B cell (primary cell): ENCODE results near the gene LRTM2. TPM values are rescaled to one million over a fixed set of nuclear protein-coding genes. Genes with fewer than 3 reads are reported as not detected.

Experiments used
- ATAC-seq: fragments of 200-7000 bp; cut with Tn5 transposase; one replicate; pipeline ENCODE4 v1.10.0; 2021; ENCODE audit warnings: low read depth, mild to moderate bottlenecking, moderate number of reproducible peaks, moderate library complexity
- CTCF ChIA-PET: fragments of 350-600 bp; sonication (Branson Sonifier 250); formaldehyde crosslinking; loops from one replicate; lab custom pipeline; 2021; ENCODE audit warnings: antibody characterized with exemption, inconsistent platforms; lab: Charles Lee
- POLR2A ChIA-PET: fragments of 350-600 bp; sonication (Branson Sonifier 250); formaldehyde crosslinking; loops from one replicate; lab custom pipeline; 2021; ENCODE audit warnings: antibody characterized with exemption; lab: Charles Lee
- DNase-seq: peaks from one replicate; pipeline ENCODE4 v3.0.0; 2013
- H2AFZ ChIP-seq: 2 replicates; pipeline ENCODE4 v1.6.1; 2012; ENCODE audit warnings: mild to moderate bottlenecking, low read depth, low read length; ENCODE audit not compliant: insufficient read depth, poor library complexity, severe bottlenecking
- H3K27ac ChIP-seq, 2 donors: 1 replicate in 1 of 2; 2 replicates in 1 of 2; pipeline ENCODE4 v1.5.1; 2012 to 2013; ENCODE audit warnings: low read length in 2 of 2, mild to moderate bottlenecking in 2 of 2, moderate library complexity in 1 of 2
- H3K27me3 ChIP-seq, 4 experiments: fragments of 200-600 bp in 1 of 4; sonication (generic) in 1 of 4; replicated peaks in 1 of 4; 1 replicate in 2 of 4; 2 replicates in 2 of 4; pipeline versions ENCODE4 v1.6.1 to v1.7.0; 2013 to 2016; ENCODE audit warnings: low read length in 3 of 4, mild to moderate bottlenecking in 2 of 4, mixed read lengths in 1 of 4, moderate library complexity in 1 of 4; ENCODE audit not compliant: insufficient read depth in 4 of 4, control insufficient read depth in 3 of 4; ENCODE audit errors: control extremely low read depth in 1 of 4
- H3K36me3 ChIP-seq, 2 experiments: replicated peaks in 1 of 2; 1 replicate in 1 of 2; 2 replicates in 1 of 2; pipeline versions ENCODE4 v1.6.1 to v1.7.1; 2013; ENCODE audit warnings: low read length in 1 of 2; ENCODE audit not compliant: insufficient read depth in 2 of 2, control insufficient read depth in 1 of 2; ENCODE audit errors: control extremely low read depth in 1 of 2, extremely low read depth in 1 of 2
- H3K4me1 ChIP-seq, 2 donors: fragments of 200-600 bp in 1 of 2; sonication (generic) in 1 of 2; 1 replicate in 1 of 2; 2 replicates in 1 of 2; pipeline versions ENCODE4 v1.5.1 to v1.6.1; 2013 to 2017; ENCODE audit warnings: low read length in 2 of 2; ENCODE audit not compliant: control insufficient read depth in 2 of 2, insufficient read depth in 2 of 2
- H3K4me2 ChIP-seq: replicated peaks from 2 replicates; pipeline ENCODE3; 2012; ENCODE audit warnings: mild to moderate bottlenecking, low read depth, low read length; ENCODE audit not compliant: poor library complexity, severe bottlenecking
- H3K4me3 ChIP-seq, 5 experiments: fragments of 200-600 bp in 1 of 5; sonication (generic) in 1 of 5; 1 replicate in 3 of 5; 2 replicates in 2 of 5; pipeline versions ENCODE4 v1.5.1 to v1.7.0; 2011 to 2016; ENCODE audit warnings: low read length in 4 of 5, mild to moderate bottlenecking in 4 of 5, low read depth in 2 of 5, control low read depth in 1 of 5, moderate library complexity in 1 of 5; ENCODE audit not compliant: insufficient read depth in 1 of 5; ENCODE audit errors: control extremely low read depth in 1 of 5, extremely low read depth in 1 of 5
- H3K79me2 ChIP-seq: fragments of 200-600 bp; sonication (generic); one replicate; pipeline ENCODE4 v1.6.0; 2016; ENCODE audit warnings: low read length; ENCODE audit not compliant: control insufficient read depth, insufficient read depth
- H3K9ac ChIP-seq: fragments of 200-600 bp; sonication (generic); 2 replicates; pipeline ENCODE4 v1.6.1; 2017; ENCODE audit warnings: mild to moderate bottlenecking, low read length, moderate library complexity
- H3K9me3 ChIP-seq, 3 donors: one replicate each; pipeline versions ENCODE4 v1.6.1 to v1.7.1; 2013; ENCODE audit warnings: low read length in 2 of 3; ENCODE audit not compliant: control insufficient read depth in 2 of 3, insufficient read depth in 1 of 3; ENCODE audit errors: control extremely low read depth in 1 of 3
- H4K20me1 ChIP-seq: 2 replicates; pipeline ENCODE4 v1.6.0; 2012; ENCODE audit warnings: mild to moderate bottlenecking, low read length; ENCODE audit not compliant: insufficient read depth, control insufficient read depth, poor library complexity, severe bottlenecking
- H3K27ac Mint-ChIP-seq: one replicate; pipeline ENCODE4 v1.8.0; 2021; ENCODE audit warnings: mixed read lengths
- H3K27me3 Mint-ChIP-seq: one replicate; pipeline ENCODE4 v1.8.0; 2021; ENCODE audit warnings: mixed read lengths
- H3K4me1 Mint-ChIP-seq: one replicate; pipeline ENCODE4 v1.8.0; 2021; ENCODE audit warnings: mixed read lengths
- H3K4me3 Mint-ChIP-seq: one replicate; pipeline ENCODE4 v1.8.0; 2021; ENCODE audit warnings: mixed read lengths
- H3K9me3 Mint-ChIP-seq: one replicate; pipeline ENCODE4 v1.8.0; 2022; ENCODE audit warnings: mixed read lengths; ENCODE audit not compliant: insufficient read depth
- CTCF ChIP-seq: fragments of 200-600 bp; IDR thresholded peaks from one replicate; pipeline ENCODE4 v1.8.0; 2022; ENCODE audit warnings: antibody characterized with exemption, mild to moderate bottlenecking
- EZH2 ChIP-seq: IDR thresholded peaks from 2 replicates; pipeline ENCODE4 v1.6.1; 2012; ENCODE audit warnings: borderline replicate concordance, low read depth, mild to moderate bottlenecking, moderate library complexity, low read length; ENCODE audit not compliant: insufficient read depth, poor library complexity, severe bottlenecking
- WGBS: methylation state at CpG from one replicate; pipeline ENCODE4 v1.1.5; 2013; ENCODE audit warnings: missing lambda C conversion rate; ENCODE audit not compliant: insufficient coverage; 5-methylcytosine and 5-hydroxymethylcytosine counted together
- intact Hi-C: fragments of 100-400 bp; cut with micrococcal nuclease; formaldehyde crosslinking; loops from one replicate; pipeline ENCODE4 v1.10.0; 2022
- polyA plus RNA-seq: library from polyadenylated mRNA; depleted of rRNA; stranded (reverse); fragments of >200 nt; gene quantifications from 2 replicates; pipeline ENCODE4 v1.2.3, GENCODE V29; 2012
- total RNA-seq, 2 donors: library from RNA; stranded (reverse); fragments of 120-200 nt in 1 of 2; gene quantifications; 1 replicate in 1 of 2; 2 replicates in 1 of 2; pipeline versions ENCODE4 v1.2.3 to v1.2.4, GENCODE V29; 2013 to 2022

The LRTM2 gene
- total and polyA plus RNA-seq, 2 donors (not counting 1 experiment from before 2014, with no cell fraction given), result not detected

DNA sequence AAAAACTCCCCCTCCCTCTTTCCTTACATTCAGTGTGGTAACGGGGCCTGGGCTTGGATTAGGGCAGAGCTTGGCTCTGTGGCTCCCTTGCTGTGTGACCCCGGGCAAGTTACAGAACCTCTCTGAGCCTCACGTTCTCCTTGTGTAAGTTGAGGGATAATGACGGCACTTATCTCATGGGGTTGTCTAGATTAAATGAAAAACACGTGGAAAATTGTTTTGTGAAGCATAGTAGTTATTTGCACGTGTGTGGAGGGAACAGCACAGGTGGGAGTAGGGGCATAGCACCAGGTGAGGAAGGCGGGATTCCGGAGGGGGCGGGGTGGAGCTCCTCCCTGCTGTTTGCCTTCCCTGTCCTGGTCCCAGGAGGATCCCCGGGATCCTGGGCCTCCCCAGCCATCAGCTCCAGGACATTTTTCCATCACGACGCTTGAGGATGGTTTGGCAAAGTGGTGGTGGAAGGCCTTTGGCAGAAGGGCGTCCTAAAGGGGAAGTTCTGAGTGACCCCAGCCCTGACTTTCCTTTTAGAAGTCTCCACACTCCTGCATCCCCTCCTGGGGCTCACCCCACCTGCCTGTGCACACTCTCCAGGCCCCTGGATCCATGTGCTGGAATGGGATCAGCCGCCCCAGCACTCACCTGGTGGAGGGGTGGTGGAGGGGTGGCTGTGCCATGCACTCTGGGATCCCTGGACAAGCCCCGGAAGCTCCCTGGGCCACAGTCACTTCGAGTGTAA is 22.7 kb downstream of the LRTM2 start:
- Histone ChIP-seq H3K36me3 (no peaks in the 10 kb centered on the region), H3K27me3 (peaks cover 0 to 4% (median 0%) of the 10 kb centered on the region in 4 experiments), H4K20me1 (no peaks in the 10 kb centered on the region), H3K9ac (no peak overlapping the region), H3K27ac (no peak overlapping the region), H2AFZ (no peak overlapping the region), H3K4me2 (peak overlapping the region; percentile 42), H3K9me3 (no peaks in the 10 kb centered on the region), H3K4me1 (peaks cover 13 to 18% of the 10 kb centered on the region in 2 donors), H3K4me3 (no peak overlapping the region), H3K79me2 (no peaks in the 10 kb centered on the region)
- 92% methylated on average over 13 of the region's 16 CpGs for WGBS
- intact Hi-C loops, result no loop called here
- Mint-ChIP-seq H3K9me3 (no peaks in the 10 kb centered on the region), H3K27ac (no peak overlapping the region), H3K4me1 (peaks cover 35% of the 10 kb centered on the region), H3K4me3 (peak overlapping the region; percentile 5), H3K27me3 (peaks cover 3% of the 10 kb centered on the region)
- ChIA-PET POLR2A (no interaction called here), CTCF (no interaction called here)
- TF ChIP-seq EZH2 (no peak), CTCF (no peak)
- no peak for ATAC-seq
- no peak for DNase-seq

DNA sequence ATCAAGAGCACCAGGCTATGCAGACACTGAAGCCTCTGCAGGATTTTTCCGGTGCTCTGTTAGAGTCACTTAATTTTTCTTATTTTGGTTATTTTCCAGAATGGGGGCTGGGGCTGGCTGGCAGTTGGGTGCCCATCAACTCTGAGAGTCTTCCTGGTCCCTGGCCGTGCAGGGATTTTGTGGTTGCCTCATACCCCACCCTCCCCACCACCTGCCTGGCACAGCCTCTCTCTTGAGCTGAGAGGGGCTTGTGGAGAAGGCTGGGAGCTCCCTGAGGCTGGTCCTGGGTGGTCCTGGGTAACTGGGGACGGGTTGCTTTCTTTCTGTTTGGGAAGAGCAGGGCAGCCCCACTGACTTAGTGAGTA is 23.3 kb downstream of the LRTM2 start:
- CTCF ChIA-PET, result no interaction called here
- no peak for DNase-seq
- Histone ChIP-seq H3K9ac (no peak overlapping the region), H3K27ac (no peak overlapping the region), H4K20me1 (no peaks in the 10 kb centered on the region), H3K27me3 (peaks cover 0 to 4% (median 0%) of the 10 kb centered on the region in 4 experiments), H3K79me2 (no peaks in the 10 kb centered on the region), H3K4me3 (no peak overlapping the region), H3K9me3 (no peaks in the 10 kb centered on the region), H3K36me3 (no peaks in the 10 kb centered on the region), H3K4me1 (peaks cover 13 to 18% of the 10 kb centered on the region in 2 donors), H2AFZ (no peak overlapping the region), H3K4me2 (no peak overlapping the region)
- no peak for ATAC-seq
- TF ChIP-seq CTCF (no peak), EZH2 (no peak)
- intact Hi-C loops, result no loop called here
- no peak overlapping the region for H3K27ac Mint-ChIP-seq
- WGBS, result 91% methylated on average over 1 of the region's 3 CpGs
- POLR2A ChIA-PET, result no interaction called here
- H3K27me3 Mint-ChIP-seq, result peaks cover 3% of the 10 kb centered on the region
- peaks cover 35% of the 10 kb centered on the region for H3K4me1 Mint-ChIP-seq
- no peak overlapping the region for H3K4me3 Mint-ChIP-seq
- H3K9me3 Mint-ChIP-seq, result no peaks in the 10 kb centered on the region
